Neuronal stem cell (in vitro differentiated cells): ENCODE measurements around the gene C1QTNF12.
A peak's percentile ranks its signal among the peaks of the same experiment; 100 is the strongest.

Source experiments
- DNase-seq: peaks from one replicate; pipeline ENCODE4 v3.0.0-alpha.2; 2013; ENCODE audit warnings: low spot score
- H2AFZ ChIP-seq: one replicate; pipeline ENCODE4 v1.6.1; 2013; ENCODE audit warnings: mild to moderate bottlenecking, low read length, inconsistent platforms
- H2AK5ac ChIP-seq: 2 replicates; pipeline ENCODE4 v1.6.1; 2013; ENCODE audit warnings: low read depth, mild to moderate bottlenecking, inconsistent platforms, low read length, moderate library complexity, mixed read lengths
- H2BK120ac ChIP-seq: 2 replicates; pipeline ENCODE4 v1.6.1; 2013; ENCODE audit warnings: low read depth, mild to moderate bottlenecking, inconsistent platforms, low read length, moderate library complexity, mixed read lengths
- H2BK12ac ChIP-seq: one replicate; pipeline ENCODE4 v1.6.1; 2013; ENCODE audit warnings: low read length, inconsistent platforms
- H2BK15ac ChIP-seq: 2 replicates; pipeline ENCODE4 v1.6.1; 2013; ENCODE audit warnings: mild to moderate bottlenecking, low read length, inconsistent platforms, mixed read lengths
- H2BK5ac ChIP-seq: one replicate; pipeline ENCODE4 v1.6.1; 2013; ENCODE audit warnings: inconsistent platforms, mild to moderate bottlenecking, low read length, moderate library complexity
- H3K14ac ChIP-seq: one replicate; pipeline ENCODE4 v1.6.1; 2013; ENCODE audit warnings: low read length, inconsistent platforms
- H3K18ac ChIP-seq: 2 replicates; pipeline ENCODE4 v1.6.1; 2013; ENCODE audit warnings: low read length, inconsistent platforms
- H3K23ac ChIP-seq: 2 replicates; pipeline ENCODE4 v1.6.1; 2013; ENCODE audit warnings: low read depth, mild to moderate bottlenecking, mixed read lengths, low read length, inconsistent platforms; ENCODE audit not compliant: poor library complexity
- H3K27ac ChIP-seq: replicated peaks from 3 replicates; pipeline ENCODE4 v1.5.1; 2013; ENCODE audit warnings: low read length, inconsistent platforms
- H3K27me3 ChIP-seq, 3 experiments: 2 replicates each; pipeline ENCODE4 v1.6.1; 2013; ENCODE audit warnings: low read length in 3 of 3, mild to moderate bottlenecking in 2 of 3, inconsistent platforms in 1 of 3, low read depth in 1 of 3, mixed read lengths in 1 of 3, moderate library complexity in 1 of 3; ENCODE audit not compliant: control insufficient read depth in 3 of 3, insufficient read depth in 3 of 3
- H3K36me3 ChIP-seq, 2 donors: replicated peaks in 1 of 2; 2 replicates each; pipeline ENCODE4 v1.6.1; 2013; ENCODE audit warnings: low read length in 2 of 2; ENCODE audit not compliant: control insufficient read depth in 2 of 2, insufficient read depth in 2 of 2
- H3K4ac ChIP-seq: 2 replicates; pipeline ENCODE4 v1.6.1; 2013; ENCODE audit warnings: inconsistent platforms, mild to moderate bottlenecking, low read length, moderate library complexity
- H3K4me1 ChIP-seq, 2 donors: 1 replicate in 1 of 2; 2 replicates in 1 of 2; pipeline ENCODE4 v1.6.1; 2013; ENCODE audit warnings: low read length in 2 of 2, low read depth in 1 of 2; ENCODE audit not compliant: control insufficient read depth in 2 of 2, insufficient read depth in 1 of 2
- H3K4me2 ChIP-seq: one replicate; pipeline ENCODE4 v1.6.1; 2013; ENCODE audit warnings: mild to moderate bottlenecking, low read length, inconsistent platforms; ENCODE audit not compliant: insufficient read depth, poor library complexity, severe bottlenecking
- H3K4me3 ChIP-seq, 2 donors: 2 replicates each; pipeline ENCODE4 v1.5.1; 2013; ENCODE audit warnings: low read length in 2 of 2, mild to moderate bottlenecking in 2 of 2, inconsistent platforms in 1 of 2, moderate library complexity in 1 of 2
- H3K79me1 ChIP-seq: one replicate; pipeline ENCODE4 v1.6.1; 2013; ENCODE audit warnings: low read depth, mild to moderate bottlenecking, inconsistent platforms, low read length, moderate library complexity
- H3K9ac ChIP-seq: one replicate; pipeline ENCODE4 v1.6.1; 2013; ENCODE audit warnings: mild to moderate bottlenecking, low read depth, low read length, inconsistent platforms; ENCODE audit not compliant: poor library complexity
- H3K9me3 ChIP-seq, 2 donors: replicated peaks in 1 of 2; 2 replicates each; pipeline versions ENCODE3 to v1.6.1; 2013; ENCODE audit warnings: low read length in 2 of 2, mild to moderate bottlenecking in 2 of 2, inconsistent platforms in 1 of 2, low read depth in 1 of 2, mixed read lengths in 1 of 2, moderate library complexity in 1 of 2; ENCODE audit not compliant: control insufficient read depth in 2 of 2, insufficient read depth in 1 of 2
- H4K8ac ChIP-seq: one replicate; pipeline ENCODE4 v1.6.1; 2013; ENCODE audit warnings: low read depth, mild to moderate bottlenecking, inconsistent platforms, low read length, moderate library complexity
- H4K91ac ChIP-seq: one replicate; pipeline ENCODE4 v1.6.1; 2013; ENCODE audit warnings: low read length, low read depth, mild to moderate bottlenecking, inconsistent platforms; ENCODE audit not compliant: poor library complexity
- WGBS, 2 donors: extraction: QIAGEN DNeasy Blood & Tissue Kit; methylation state at CpG; one replicate each; pipeline ENCODE4 v1.1.7; 2013; ENCODE audit warnings: missing lambda C conversion rate in 2 of 2, mixed read lengths in 1 of 2; ENCODE audit not compliant: insufficient read length in 2 of 2, insufficient replicate concordance in 1 of 2; ENCODE audit errors: extremely low coverage in 2 of 2; 5-methylcytosine and 5-hydroxymethylcytosine counted together

C1QTNF12 gene

GRCh38 chr1:1238702-1239178, 7.8 kb downstream of the C1QTNF12 start:
- peak overlapping the region; percentile 87 for H3K23ac ChIP-seq
- peaks cover 0 to 4% (median 0%) of the 10 kb centered on the region in 3 experiments for H3K27me3 ChIP-seq
- H2AFZ ChIP-seq = no peak overlapping the region
- H2BK120ac ChIP-seq = peak overlapping the region; percentile 1
- H2BK5ac ChIP-seq = peak overlapping the region; percentile 48
- no peak overlapping the region for H4K8ac ChIP-seq
- WGBS, 2 donors = no CpG with 5 or more reads among the region's 19 CpGs
- H3K79me1 ChIP-seq = peaks cover 4% of the 10 kb centered on the region
- peak overlapping the region; percentile 58 for H2BK15ac ChIP-seq
- H3K18ac ChIP-seq = peak overlapping the region; percentile 85
- H2BK12ac ChIP-seq = peak overlapping the region; percentile 58
- no peak overlapping the region for H3K4me2 ChIP-seq
- peak overlapping the region; percentile 71 for H3K14ac ChIP-seq
- H3K9me3 ChIP-seq = no peaks in the 10 kb centered on the region
- H4K91ac ChIP-seq = no peak overlapping the region
- no peak overlapping the region for H3K9ac ChIP-seq
- no peak for DNase-seq
- H3K4me1 ChIP-seq = peaks cover 10 to 34% of the 10 kb centered on the region in 2 donors
- no peak overlapping the region for H3K4ac ChIP-seq
- H3K36me3 ChIP-seq = peaks cover 4 to 13% of the 10 kb centered on the region in 2 donors
- H2AK5ac ChIP-seq = peak overlapping the region; percentile 90
- H3K27ac ChIP-seq = no peak overlapping the region
- H3K4me3 ChIP-seq = no peak overlapping the region

- Histone ChIP-seq H3K14ac (peak overlapping the region; percentile 56), H3K23ac (peak overlapping the region; percentile 87), H2AFZ (no peak overlapping the region), H3K4ac (no peak overlapping the region), H2BK120ac (peak overlapping the region; percentile 1), H3K27ac (no peak overlapping the region), H2BK15ac (no peak overlapping the region), H3K27me3 (peaks cover 0 to 4% (median 0%) of the 10 kb centered on the region in 3 experiments), H4K8ac (no peak overlapping the region), H3K9ac (peak overlapping the region; percentile 77), H3K4me3 (no peak overlapping the region), H3K18ac (peak overlapping the region; percentile 85), H2BK5ac (peak overlapping the region; percentile 48), H3K9me3 (peaks cover 0 to 5% of the 10 kb centered on the region in 2 donors), H2AK5ac (peak overlapping the region; percentile 90), H3K4me1 (peaks cover 10 to 35% of the 10 kb centered on the region in 2 donors), H3K79me1 (peaks cover 5% of the 10 kb centered on the region), H4K91ac (peak overlapping the region; percentile 72), H2BK12ac (peak overlapping the region; percentile 90), H3K36me3 (peaks cover 9 to 19% of the 10 kb centered on the region in 2 donors), H3K4me2 (peak overlapping the region; percentile 24)
- no peak for DNase-seq
- no CpG with 5 or more reads among the region's 48 CpGs for WGBS, 2 donors
Observed at GRCh38 chr1:1237874-1238701, 8.4 kb downstream of the C1QTNF12 start.

GRCh38 chr1:1236945-1237873, 9.3 kb downstream of the C1QTNF12 start:
- Histone ChIP-seq H2BK120ac (no peak overlapping the region), H2AFZ (no peak overlapping the region), H3K23ac (peak overlapping the region; percentile 87), H2AK5ac (peak overlapping the region; percentile 81), H3K9me3 (peaks cover 0 to 12% of the 10 kb centered on the region in 2 donors), H3K4me1 (peaks cover 17 to 41% of the 10 kb centered on the region in 2 donors), H4K91ac (no peak overlapping the region), H3K4me3 (no peak overlapping the region), H3K4me2 (no peak overlapping the region), H2BK5ac (peak overlapping the region; percentile 35), H3K27me3 (peaks cover 0 to 4% (median 0%) of the 10 kb centered on the region in 3 experiments), H3K36me3 (peaks cover 12 to 22% of the 10 kb centered on the region in 2 donors), H3K79me1 (peaks cover 14% of the 10 kb centered on the region), H2BK15ac (peak overlapping the region; percentile 58), H3K27ac (no peak overlapping the region), H3K18ac (peak overlapping the region; percentile 89), H3K4ac (no peak overlapping the region), H2BK12ac (peak overlapping the region; percentile 65), H3K14ac (peak overlapping the region; percentile 56), H3K9ac (peak overlapping the region; percentile 77), H4K8ac (peak overlapping the region; percentile 76)
- DNase-seq = no peak
- WGBS, 2 donors = no CpG with 5 or more reads among the region's 34 CpGs
